ENCODE measurements around the gene TRIP6.
"Not testable (repeated sequence)": the region's sequence is repeated elsewhere in the genome, so short reads cannot be mapped to it uniquely, and the experiment has no call there.

TRIP6 gene

DNA sequence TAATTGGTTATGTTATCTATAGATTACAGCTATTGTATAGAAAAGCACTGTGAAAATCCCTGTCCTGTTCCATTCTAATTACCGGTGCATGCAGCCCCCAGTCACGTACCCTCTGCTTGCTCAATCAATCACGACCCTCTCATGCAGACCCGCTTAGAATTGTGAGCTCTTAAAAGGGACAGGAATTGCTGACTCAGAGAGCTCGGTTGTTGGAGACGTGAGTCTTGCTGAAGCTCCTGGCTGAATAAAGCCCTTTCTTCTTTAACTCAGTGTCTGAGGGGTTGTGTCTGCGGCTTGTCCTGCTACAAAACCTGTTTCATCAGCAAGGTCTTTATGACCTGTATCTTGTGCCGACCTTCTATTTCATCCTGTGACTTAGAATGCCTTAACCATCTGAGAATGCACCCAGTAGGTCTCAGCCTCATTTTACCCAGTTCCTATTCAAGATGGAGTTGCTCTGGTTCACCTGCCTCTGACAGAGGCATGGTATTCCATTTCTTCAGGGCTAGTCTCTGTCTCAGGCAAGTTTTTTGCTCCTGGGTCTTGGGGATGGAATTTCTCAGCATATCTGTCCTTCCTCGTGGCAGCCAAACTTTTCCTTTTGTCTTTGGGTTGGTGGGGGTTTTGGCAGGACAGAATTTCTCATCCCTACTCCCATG is 52.7 kb downstream of the TRIP6 start:
- DNase-seq: not testable (repeated sequence)

DNA sequence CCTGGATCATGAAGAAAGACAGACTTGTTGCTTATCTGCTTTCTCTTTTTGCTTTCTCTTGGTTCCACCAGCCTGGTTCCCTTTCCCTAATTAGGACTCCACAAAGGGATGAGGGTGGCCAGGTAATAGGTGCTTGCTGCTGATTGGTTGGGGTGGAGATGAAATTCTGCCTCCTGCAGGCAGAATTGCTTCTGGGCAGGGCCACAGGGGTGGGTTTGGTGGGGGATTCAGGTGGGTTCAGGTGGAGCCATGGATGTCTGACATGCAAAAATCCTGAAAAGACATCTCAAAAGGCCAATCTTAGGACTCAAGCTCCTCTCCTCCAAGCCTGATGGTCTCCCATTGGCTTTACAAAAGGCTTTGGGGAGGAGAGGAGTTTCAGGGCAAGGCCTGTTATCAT is 53.9 kb downstream of the TRIP6 start:
- no peak for DNase-seq

All from activated CD4-positive, alpha-beta T cell treated with anti-CD3 and anti-CD28 coated beads for 48 hours (primary cell).